Mesodermal cell (in vitro differentiated cells): Measurements from ENCODE around the gene ZNF526.

ENCODE experiments used
- H3K27ac ChIP-seq: 2 replicates; pipeline ENCODE4 v1.7.0; 2013; ENCODE audit warnings: mild to moderate bottlenecking, low read depth, low read length, moderate library complexity; ENCODE audit not compliant: severe bottlenecking
- H3K36me3 ChIP-seq: 2 replicates; pipeline ENCODE4 v1.7.1; 2013; ENCODE audit warnings: mild to moderate bottlenecking, low read length, moderate library complexity; ENCODE audit not compliant: control insufficient read depth, insufficient read depth
- H3K4me1 ChIP-seq: one replicate; pipeline ENCODE4 v1.7.1; 2013; ENCODE audit warnings: mild to moderate bottlenecking, low read length; ENCODE audit not compliant: insufficient read depth, control insufficient read depth, poor library complexity, severe bottlenecking
- H3K4me3 ChIP-seq: 2 replicates; pipeline ENCODE4 v1.7.0; 2013; ENCODE audit warnings: low read length, control low read depth, mild to moderate bottlenecking; ENCODE audit not compliant: insufficient read depth, poor library complexity, severe bottlenecking; ENCODE audit errors: extremely low read depth
- H3K9me3 ChIP-seq: 2 replicates; pipeline ENCODE4 v1.7.1; 2013; ENCODE audit warnings: mild to moderate bottlenecking, low read length, moderate library complexity; ENCODE audit not compliant: control insufficient read depth
- WGBS, 2 experiments: methylation state at CpG; one replicate each; pipeline ENCODE4 v1.1.5; 2013; ENCODE audit warnings: missing lambda C conversion rate in 2 of 2; ENCODE audit not compliant: insufficient coverage in 2 of 2; 5-methylcytosine and 5-hydroxymethylcytosine counted together

Gene ZNF526

DNA sequence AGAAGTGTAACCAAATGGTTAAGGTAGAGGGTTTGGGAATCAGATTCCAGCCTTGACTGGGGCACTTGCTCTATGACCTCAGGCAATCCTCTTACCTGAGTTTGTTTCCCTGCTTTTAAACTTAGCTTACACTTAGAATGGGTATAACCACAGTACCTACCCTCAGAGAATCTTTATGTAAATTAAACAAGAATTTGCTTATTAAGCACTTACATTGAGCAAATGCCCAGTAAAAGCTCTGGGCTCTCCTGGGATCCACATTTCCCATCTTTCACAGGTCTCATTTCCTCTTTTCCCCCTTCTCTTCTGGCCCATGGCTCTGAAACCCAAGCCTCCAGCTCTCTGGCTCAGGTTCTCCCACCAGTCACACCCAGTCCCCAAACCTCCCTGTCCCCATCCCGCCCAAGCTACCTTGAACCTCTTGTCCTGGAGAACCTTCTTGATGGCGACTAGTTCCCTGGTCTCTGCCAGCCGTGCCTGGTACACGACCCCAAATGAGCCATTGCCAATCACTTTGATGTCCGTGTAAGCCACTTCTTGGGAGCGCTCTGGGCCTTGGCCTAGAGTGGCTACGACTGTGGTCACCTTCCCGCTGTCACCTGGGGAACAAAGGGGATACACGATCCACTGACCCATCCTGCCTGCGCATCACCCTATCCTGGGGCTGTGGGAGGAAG lies 19.6 kb downstream of the ZNF526 start:
- H3K4me3 ChIP-seq, result no peak overlapping the region
- H3K9me3 ChIP-seq, result no peaks in the 10 kb centered on the region
- H3K36me3 ChIP-seq, result peaks cover 54% of the 10 kb centered on the region
- 95 to 99% methylated on average over 6 to 9 of the region's 10 CpGs for WGBS, 2 experiments
- peaks cover 7% of the 10 kb centered on the region for H3K4me1 ChIP-seq
- no peak overlapping the region for H3K27ac ChIP-seq

DNA sequence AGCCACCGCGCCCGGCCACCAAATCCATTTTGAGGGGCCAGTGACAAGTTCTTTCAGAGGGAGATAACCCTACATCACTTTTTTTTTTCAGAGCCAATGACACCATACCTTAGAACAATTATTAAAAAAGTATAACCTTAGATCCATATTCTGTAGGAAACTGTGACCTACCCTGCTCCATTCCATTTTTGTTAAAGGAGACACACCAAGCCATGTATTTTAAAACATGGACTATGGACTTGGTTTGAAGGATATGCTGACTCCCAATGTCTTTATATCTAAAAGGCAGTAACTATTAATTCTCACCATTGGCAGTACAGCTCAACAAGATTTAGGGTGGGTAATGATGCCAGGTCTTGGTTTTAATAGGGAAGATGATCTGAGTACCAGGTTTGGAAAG lies 21.2 kb downstream of the ZNF526 start:
- Histone ChIP-seq H3K9me3 (no peaks in the 10 kb centered on the region), H3K4me3 (peak overlapping the region; percentile 71), H3K27ac (no peak overlapping the region), H3K36me3 (peaks cover 39% of the 10 kb centered on the region), H3K4me1 (peaks cover 12% of the 10 kb centered on the region)
- WGBS, 2 experiments, result 96 to 100% methylated on average over 3 of the region's 3 CpGs

DNA sequence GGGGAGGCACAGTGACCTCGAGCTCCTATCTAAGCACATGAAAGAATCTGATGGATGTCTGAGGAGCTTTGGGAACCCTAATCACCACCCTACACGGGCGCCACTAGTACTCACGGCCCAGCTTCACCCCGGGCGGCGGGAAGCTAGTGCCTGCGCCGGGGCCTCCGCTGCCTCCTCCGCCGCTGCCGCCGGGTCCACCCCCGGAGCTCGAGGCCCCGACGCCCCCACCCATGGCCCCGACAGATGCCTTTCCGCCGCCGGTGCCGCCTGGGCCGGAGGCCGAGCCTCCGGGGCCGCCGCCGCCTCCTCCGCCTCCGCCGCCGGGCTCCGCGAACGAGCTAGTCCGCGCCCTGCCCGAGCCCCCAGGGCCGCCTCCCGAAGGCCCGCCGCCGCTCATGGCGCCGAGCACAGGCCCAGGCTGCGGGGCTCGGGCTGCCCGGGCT lies 22.0 kb downstream of the ZNF526 start:
- Histone ChIP-seq H3K4me3 (peak overlapping the region; percentile 71), H3K36me3 (peaks cover 37% of the 10 kb centered on the region), H3K4me1 (peaks cover 20% of the 10 kb centered on the region), H3K27ac (peak overlapping the region; percentile 23), H3K9me3 (no peaks in the 10 kb centered on the region)
- WGBS, 2 experiments, result 0 to 1% methylated on average over 44 to 47 of the region's 49 CpGs

DNA sequence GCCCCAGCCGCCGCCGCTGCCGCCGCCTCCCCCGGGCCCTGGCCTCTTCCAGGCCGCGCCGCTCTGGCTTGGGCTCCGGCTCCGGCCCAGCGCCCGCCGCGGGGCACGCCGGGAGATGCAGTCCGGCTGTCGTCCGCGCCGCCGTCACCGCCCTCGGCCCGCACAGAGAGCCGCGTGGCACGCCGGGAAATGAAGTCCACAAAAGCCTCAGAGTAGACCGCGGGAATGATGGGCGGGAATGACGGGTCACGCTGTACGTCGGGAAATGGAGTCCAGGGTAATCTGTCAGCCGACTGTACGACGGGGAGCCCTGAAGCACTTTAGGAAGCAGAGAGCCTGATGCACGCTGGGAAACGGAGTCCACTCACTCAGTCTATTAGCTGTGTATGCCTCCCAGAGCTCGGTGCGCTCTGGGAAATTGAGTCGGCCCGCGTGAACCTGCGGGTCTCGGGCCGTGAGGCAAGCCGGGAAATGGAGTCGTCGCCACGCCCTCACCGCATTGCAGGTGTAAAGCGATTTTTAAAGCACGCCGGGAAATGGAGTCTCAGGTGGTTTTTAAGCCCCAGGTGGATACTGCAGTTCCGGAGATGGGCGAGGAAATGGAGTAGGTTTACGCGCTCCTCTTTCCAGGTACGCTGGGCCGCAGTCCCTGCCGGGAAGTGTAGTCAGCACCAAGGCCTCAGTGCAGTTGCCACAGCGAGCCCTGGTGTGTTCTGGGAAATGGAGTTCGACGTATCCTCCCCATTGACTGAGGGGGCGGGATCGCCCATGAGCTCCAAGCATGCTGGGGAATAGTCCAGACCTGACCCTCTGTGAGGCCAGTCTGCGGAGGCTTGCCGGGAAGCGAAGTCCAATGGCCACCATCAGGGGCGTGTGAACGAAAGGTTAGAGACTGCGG lies 22.6 kb downstream of the ZNF526 start, which contains the start of gene GSK3A:
GSK3A (minus strand) TSS at position 91 of the 898 bp plus-strand sequence. CDS start 137 bp downstream, outside the sequence.
- Histone ChIP-seq H3K27ac (peak within 1 kb of the TSS; percentile 81), H3K4me1 (peaks cover 26% of the 10 kb centered on the region), H3K4me3 (peak within 1 kb of the TSS; percentile 71), H3K9me3 (no peaks in the 10 kb centered on the region), H3K36me3 (peaks cover 41% of the 10 kb centered on the region)
- WGBS, 2 experiments, result 0% methylated on average over 54 to 72 of the region's 76 CpGs

DNA sequence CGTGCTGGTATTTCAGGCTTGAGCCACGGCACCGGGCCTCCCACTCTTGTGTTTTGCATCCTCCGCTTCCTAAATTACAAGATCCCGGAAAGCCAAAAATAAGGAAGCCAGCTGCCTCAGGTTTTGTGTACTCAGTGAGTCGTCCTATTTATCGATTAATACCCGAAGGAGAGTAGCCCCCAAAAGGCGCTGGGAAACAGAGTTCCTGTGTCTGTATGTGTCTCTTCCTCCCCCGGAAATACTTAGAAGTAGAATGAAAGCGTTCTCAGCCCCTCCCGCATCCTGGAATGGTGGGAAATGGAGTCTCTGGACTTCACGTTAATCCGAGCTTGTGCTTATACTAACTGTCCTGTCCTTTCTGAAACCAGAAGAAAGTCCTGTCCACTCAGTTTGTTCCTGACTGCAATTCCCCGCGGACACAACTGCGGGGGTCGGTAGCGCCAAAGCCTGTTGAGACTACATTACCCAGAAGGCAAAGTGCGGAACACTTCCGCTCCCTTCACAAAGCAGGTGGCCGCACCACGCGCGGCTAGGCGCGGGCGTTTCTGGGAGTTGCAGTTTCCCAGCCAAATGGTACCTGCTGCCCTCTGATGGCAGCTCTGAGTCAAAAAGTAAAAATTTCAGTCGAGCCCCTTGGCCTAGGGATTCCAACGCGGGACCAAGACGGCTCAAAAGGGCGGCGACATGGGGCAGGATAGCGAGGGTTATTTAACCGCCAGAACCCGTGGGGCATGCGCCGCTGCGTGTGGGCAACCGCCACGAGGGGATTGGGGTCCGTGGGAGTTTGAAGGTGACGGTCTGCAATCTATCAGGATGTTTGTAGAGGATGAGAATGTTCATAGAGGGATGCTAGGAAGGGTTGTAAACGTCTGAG lies 24.5 kb downstream of the ZNF526 start:
- no peaks in the 10 kb centered on the region for H3K9me3 ChIP-seq
- peak overlapping the region; percentile 58 for H3K27ac ChIP-seq
- WGBS, 2 experiments, result 16 to 17% methylated on average over 37 to 38 of the region's 45 CpGs

DNA sequence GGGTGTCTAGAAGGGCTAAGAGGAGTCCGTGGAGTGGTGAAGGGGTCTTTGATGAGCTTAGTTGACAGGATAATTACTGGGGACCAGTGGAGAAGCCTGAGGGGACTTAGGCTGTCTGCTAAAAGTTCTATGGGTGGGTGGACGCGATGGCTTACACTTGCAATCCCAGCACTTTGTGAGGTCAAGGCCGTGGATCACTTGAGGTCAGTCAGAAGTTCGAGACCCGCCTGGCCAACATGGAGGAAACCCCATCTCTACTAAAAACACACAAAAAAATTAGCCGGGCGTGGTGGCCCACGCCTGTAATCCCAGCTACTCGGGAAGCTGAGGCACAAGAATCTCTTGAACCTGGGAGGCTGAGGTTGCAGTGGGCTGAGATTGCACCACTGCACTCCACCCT lies 25.1 kb downstream of the ZNF526 start:
- no peak overlapping the region for H3K4me3 ChIP-seq
- peak overlapping the region; percentile 58 for H3K27ac ChIP-seq
- WGBS, 2 experiments, result 92 to 95% methylated on average over 8 to 10 of the region's 10 CpGs
- H3K36me3 ChIP-seq, result peaks cover 40% of the 10 kb centered on the region
- no peaks in the 10 kb centered on the region for H3K9me3 ChIP-seq
- peaks cover 39% of the 10 kb centered on the region for H3K4me1 ChIP-seq

More for the DNA sequence above, 24.5 kb downstream of the ZNF526 start:
- Histone ChIP-seq H3K36me3 (peaks cover 40% of the 10 kb centered on the region), H3K4me3 (peak overlapping the region; percentile 58), H3K4me1 (peaks cover 39% of the 10 kb centered on the region)

DNA sequence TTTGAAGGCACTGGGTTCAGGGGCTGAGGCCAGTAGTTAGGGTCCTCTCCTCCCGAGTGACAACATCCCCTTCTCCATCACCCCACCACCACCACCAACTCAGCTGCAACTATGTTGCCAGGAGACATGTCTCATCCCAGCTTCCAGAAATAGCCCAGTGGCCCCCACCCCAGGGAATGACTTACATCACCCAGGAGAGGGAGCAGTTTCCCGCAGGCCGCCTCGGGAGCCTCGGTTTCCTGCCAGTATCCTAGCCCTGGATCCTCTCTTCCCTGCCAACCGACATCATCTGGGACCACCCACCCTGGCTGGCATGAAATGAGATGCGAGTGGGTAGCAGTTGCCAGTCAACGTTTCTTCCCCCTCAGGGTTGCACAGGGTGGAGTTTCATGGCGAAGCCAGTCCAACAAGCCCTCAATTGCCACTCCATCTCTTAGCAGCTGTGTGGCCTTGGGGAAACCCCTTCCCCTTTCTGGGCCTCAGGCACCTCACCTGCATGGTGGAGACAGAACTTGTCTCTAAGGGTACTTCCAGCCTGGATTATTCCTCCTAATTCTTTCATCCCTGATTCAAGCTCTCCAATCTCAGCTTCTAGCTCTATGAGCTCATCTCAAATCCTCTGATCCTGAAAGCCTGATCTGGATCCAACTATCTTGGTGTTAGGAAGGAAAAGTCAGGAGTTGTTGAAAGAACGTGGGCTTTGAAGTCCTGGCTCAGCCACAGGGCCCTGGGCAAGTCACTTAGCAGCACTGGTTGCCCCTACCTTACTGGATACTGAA lies 26.2 kb downstream of the ZNF526 start:
- 64 to 67% methylated on average over 3 to 5 of the region's 10 CpGs for WGBS, 2 experiments
- peaks cover 43% of the 10 kb centered on the region for H3K36me3 ChIP-seq

DNA sequence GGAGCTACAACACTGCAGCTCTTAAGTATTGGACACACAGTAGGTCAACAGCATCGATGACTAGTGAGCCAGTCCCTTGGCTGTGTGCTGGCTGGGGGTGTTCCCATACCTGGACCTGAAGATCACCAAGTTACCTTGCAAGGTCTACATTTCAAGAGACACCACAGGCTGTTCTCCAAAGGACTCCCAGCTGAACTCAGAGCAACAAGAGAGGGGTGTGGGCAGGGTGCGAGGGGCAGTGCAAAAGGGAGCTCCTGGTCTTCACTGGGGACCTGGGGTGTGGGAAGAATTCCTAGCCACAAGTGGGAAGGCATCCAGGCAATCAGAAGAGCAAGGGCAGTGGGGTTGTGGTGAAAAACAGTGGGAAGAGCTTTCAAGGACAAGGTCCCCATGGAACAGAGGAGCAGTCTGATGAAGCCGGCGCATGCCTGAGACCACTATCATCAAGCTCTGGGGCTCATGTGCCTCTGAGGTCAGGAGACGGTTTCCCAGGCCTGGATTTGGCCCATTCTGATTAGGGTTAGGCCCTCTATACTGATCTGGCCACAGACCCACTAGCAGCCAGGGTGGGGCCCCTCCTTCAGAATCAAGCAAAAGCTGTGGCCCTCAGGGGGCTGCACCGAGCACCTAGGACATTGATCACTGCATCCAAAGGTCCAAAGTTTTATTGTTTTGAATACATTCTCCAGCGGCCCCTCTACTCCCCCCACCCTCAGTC lies 27.0 kb downstream of the ZNF526 start:
- H3K9me3 ChIP-seq, result no peaks in the 10 kb centered on the region
- H3K27ac ChIP-seq, result peak overlapping the region; percentile 73
- no peak overlapping the region for H3K4me3 ChIP-seq
- H3K36me3 ChIP-seq, result peaks cover 49% of the 10 kb centered on the region
- H3K4me1 ChIP-seq, result peaks cover 51% of the 10 kb centered on the region
- WGBS, 2 experiments, result 95 to 98% methylated on average over 5 to 6 of the region's 7 CpGs

More for the DNA sequence above, 26.2 kb downstream of the ZNF526 start:
- Histone ChIP-seq H3K4me1 (peaks cover 43% of the 10 kb centered on the region), H3K27ac (peak overlapping the region; percentile 73), H3K9me3 (no peaks in the 10 kb centered on the region), H3K4me3 (no peak overlapping the region)

DNA sequence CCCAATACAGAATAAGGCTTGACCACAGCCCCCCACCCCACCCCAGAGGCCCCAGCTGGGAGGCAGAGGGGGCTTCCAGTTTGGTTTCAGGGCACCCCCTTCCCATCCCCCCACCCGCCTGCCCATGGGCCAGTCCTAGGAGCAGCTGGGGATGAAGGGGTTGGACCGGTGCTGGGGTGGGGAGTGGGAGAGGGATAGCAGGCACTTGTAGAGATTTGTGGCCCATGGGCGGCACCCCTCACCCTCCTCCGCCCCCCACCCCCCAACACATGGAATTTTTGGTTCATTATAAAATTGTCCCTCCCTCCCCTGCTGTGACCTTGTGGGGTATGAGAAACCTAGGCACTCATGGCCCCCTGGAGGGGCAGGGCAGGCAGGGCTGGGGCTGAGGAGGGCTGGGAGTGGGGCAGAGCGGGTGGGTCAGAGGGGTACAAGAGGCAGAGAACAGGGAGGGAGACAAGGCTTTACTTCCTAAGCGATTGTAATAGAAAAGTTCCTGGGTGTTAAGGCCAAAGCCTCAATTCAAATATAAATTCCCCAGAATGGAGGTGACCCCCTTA lies 27.6 kb downstream of the ZNF526 start:
- WGBS, 2 experiments, result no CpG with 5 or more reads among the region's 6 CpGs
- Histone ChIP-seq H3K9me3 (no peaks in the 10 kb centered on the region), H3K27ac (peak overlapping the region; percentile 29), H3K4me1 (peaks cover 56% of the 10 kb centered on the region), H3K36me3 (peaks cover 49% of the 10 kb centered on the region), H3K4me3 (no peak overlapping the region)
